ENCODE measurements around the gene GRK4.

The GRK4 gene

GRCh38 chr4:3039706-3040366 is 76.5 kb downstream of the GRK4 start:
- Histone ChIP-seq H3K4me3 (ENCODE audit: low read length) (no peak overlapping the region), H3K9ac (ENCODE audit: low read length) (no peak overlapping the region), H4K20me1 (ENCODE audit: insufficient read depth, low read length) (no peaks in the 10 kb centered on the region), H3K9me3 (ENCODE audit: insufficient read depth, low read length) (no peaks in the 10 kb centered on the region), H3K27me3 (ENCODE audit: low read depth, low read length) (peaks cover 39% of the 10 kb centered on the region), H3K27ac (ENCODE audit: low read length) (no peak overlapping the region), H3K36me3 (replicated peaks; ENCODE audit: low read depth, low read length) (no peaks in the 10 kb centered on the region), H3K4me1 (ENCODE audit: low read length) (peaks cover 52% of the 10 kb centered on the region), H3K4me2 (ENCODE audit: low read length) (0 out of 2 replicates have a peak overlapping the region, but pooled peaks have one; percentile 11), H3K79me2 (ENCODE audit: low read length) (no peaks in the 10 kb centered on the region), H2AFZ (ENCODE audit: low read depth, low read length) (no peak overlapping the region)
- no peak for TF ChIP-seq EZH2phosphoT487 (IDR thresholded peaks at IDR 0.05; ENCODE audit: low read depth)
- no peak for TF ChIP-seq CTCF (IDR thresholded peaks at IDR 0.05; ENCODE audit: low read depth, low read length)

- H3K79me2 ChIP-seq (ENCODE audit: low read length): no peaks in the 10 kb centered on the region
- no peaks in the 10 kb centered on the region for H3K36me3 ChIP-seq (replicated peaks; ENCODE audit: low read depth, low read length)
- no peak overlapping the region for H3K27ac ChIP-seq (ENCODE audit: low read length)
- no peaks in the 10 kb centered on the region for H4K20me1 ChIP-seq (ENCODE audit: insufficient read depth, low read length)
- TF ChIP-seq EZH2phosphoT487 (IDR thresholded peaks at IDR 0.05; ENCODE audit: low read depth): no peak
- no peak for TF ChIP-seq CTCF (IDR thresholded peaks at IDR 0.05; ENCODE audit: low read depth, low read length)
- H2AFZ ChIP-seq (ENCODE audit: low read depth, low read length): peak overlapping the region; percentile 84
- peaks cover 52% of the 10 kb centered on the region for H3K4me1 ChIP-seq (ENCODE audit: low read length)
- H3K9me3 ChIP-seq (ENCODE audit: insufficient read depth, low read length): no peaks in the 10 kb centered on the region
- H3K4me3 ChIP-seq (ENCODE audit: low read length): peak overlapping the region; percentile 83
- H3K4me2 ChIP-seq (ENCODE audit: low read length): peak overlapping the region; percentile 94
- peaks cover 36% of the 10 kb centered on the region for H3K27me3 ChIP-seq (ENCODE audit: low read depth, low read length)
- peak overlapping the region; percentile 60 for H3K9ac ChIP-seq (ENCODE audit: low read length)
Observed at GRCh38 chr4:3040452-3041191, 77.3 kb downstream of the GRK4 start.

- Histone ChIP-seq H3K4me1 (ENCODE audit: low read length) (peaks cover 52% of the 10 kb centered on the region), H2AFZ (ENCODE audit: low read depth, low read length) (peak overlapping the region; percentile 84), H3K4me3 (ENCODE audit: low read length) (peak overlapping the region; percentile 83), H3K27me3 (ENCODE audit: low read depth, low read length) (peaks cover 30% of the 10 kb centered on the region), H3K79me2 (ENCODE audit: low read length) (no peaks in the 10 kb centered on the region), H3K9ac (ENCODE audit: low read length) (peak overlapping the region; percentile 60), H4K20me1 (ENCODE audit: insufficient read depth, low read length) (no peaks in the 10 kb centered on the region), H3K36me3 (replicated peaks; ENCODE audit: low read depth, low read length) (no peaks in the 10 kb centered on the region), H3K27ac (ENCODE audit: low read length) (no peak overlapping the region), H3K9me3 (ENCODE audit: insufficient read depth, low read length) (no peaks in the 10 kb centered on the region), H3K4me2 (ENCODE audit: low read length) (peak overlapping the region; percentile 94)
- TF ChIP-seq EZH2phosphoT487 (IDR thresholded peaks at IDR 0.05; ENCODE audit: low read depth): no peak
- no peak for TF ChIP-seq CTCF (IDR thresholded peaks at IDR 0.05; ENCODE audit: low read depth, low read length)
Observed at GRCh38 chr4:3041192-3042142, 78.1 kb downstream of the GRK4 start.
